ENCODE results near the gene CLEC9A.

- no peak for TF ChIP-seq CTCF (IDR thresholded peaks at IDR 0.05 in 2 of 3, conservative IDR thresholded peaks at IDR 0.05 in 1 of 3; ENCODE audit: borderline replicate concordance in 1 of 3, insufficient read depth in 1 of 3, low read depth in 2 of 3, low read length in 2 of 3)
- TF ChIP-seq EZH2phosphoT487 (IDR thresholded peaks at IDR 0.05; ENCODE audit: borderline replicate concordance): no peak
- TF ChIP-seq, protein P1, sequence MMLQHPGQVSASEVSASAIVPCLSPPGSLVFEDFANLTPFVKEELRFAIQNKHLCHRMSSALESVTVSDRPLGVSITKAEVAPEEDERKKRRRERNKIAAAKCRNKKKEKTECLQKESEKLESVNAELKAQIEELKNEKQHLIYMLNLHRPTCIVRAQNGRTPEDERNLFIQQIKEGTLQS (IDR thresholded peaks at IDR 0.05): no peak
- TF ChIP-seq ZFX (IDR thresholded peaks at IDR 0.05): no peak
- TF ChIP-seq POLR2A (IDR thresholded peaks at IDR 0.05; ENCODE audit: borderline replicate concordance, extremely low read depth, insufficient read depth, insufficient read length): no peak
Measured at GRCh38 chr12:10067264-10067663, 36.8 kb downstream of the CLEC9A start.
